ENCODE data around the gene COX6B1. TPM values are rescaled to one million over a fixed set of nuclear protein-coding genes. Genes with fewer than 3 reads are reported as not detected.
A peak's percentile ranks its signal among the peaks of the same experiment; 100 is the strongest.

COX6B1 gene
- total RNA-seq, 2 donors from 2014 or later: 401 to 445 TPM

DNA sequence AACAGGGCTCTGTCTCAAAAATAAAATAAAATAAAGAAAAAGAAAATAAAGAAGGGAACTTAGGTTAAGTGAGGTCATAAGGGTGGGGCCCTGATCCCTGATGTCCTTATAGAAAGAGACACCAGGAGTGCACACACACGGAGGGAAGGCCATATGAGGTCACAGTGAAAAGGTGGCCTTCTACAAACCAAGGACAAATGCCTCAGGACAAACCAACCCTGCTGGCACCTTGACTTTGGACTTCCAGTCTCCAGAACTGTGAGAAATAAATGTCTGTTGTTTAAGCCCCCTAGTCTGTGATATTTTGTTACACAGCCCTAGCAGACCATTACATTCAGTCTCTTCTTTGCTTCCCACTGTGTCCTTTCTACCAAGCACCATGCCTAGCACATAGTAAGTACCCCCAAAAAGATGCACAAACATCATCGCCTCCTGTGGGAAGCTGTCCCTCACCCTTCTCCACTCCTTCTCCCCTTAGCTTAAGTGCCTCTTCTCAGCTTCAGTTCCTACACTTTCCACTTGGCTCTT is 47.8 kb downstream of the COX6B1 start:
- Histone ChIP-seq H3K4me3 (ENCODE audit: low read length) (no peak overlapping the region), H3K27me3 (ENCODE audit: control insufficient read depth, insufficient read depth, low read length, poor library complexity, severe bottlenecking) (no peaks in the 10 kb centered on the region), H3K9me3 (ENCODE audit: control insufficient read depth, low read length) (no peaks in the 10 kb centered on the region), H3K9ac (ENCODE audit: extremely low read depth, low read length, poor library complexity, severe bottlenecking) (no peak overlapping the region), H3K27ac (ENCODE audit: low read depth, low read length) (no peak overlapping the region), H3K4me1 (ENCODE audit: control insufficient read depth, insufficient read depth, low read length) (no peaks in the 10 kb centered on the region), H3K36me3 (ENCODE audit: control insufficient read depth, insufficient read depth, low read length) (no peaks in the 10 kb centered on the region)
- Mint-ChIP-seq H3K4me3 (no peak overlapping the region), H3K9me3 (no peaks in the 10 kb centered on the region), H3K27ac (no peak overlapping the region), H3K36me3 (ENCODE audit: low read depth) (no peaks in the 10 kb centered on the region), H3K27me3 (ENCODE audit: insufficient read depth) (peaks cover 5% of the 10 kb centered on the region), H3K4me1 (no peaks in the 10 kb centered on the region)
- WGBS, 2 experiments (ENCODE audit: insufficient coverage in 1 of 2, insufficient read length in 1 of 2): 83 to 100% methylated on average over 2 of the region's 2 CpGs
- DNase-seq: no peak
- TF ChIP-seq, protein P1, sequence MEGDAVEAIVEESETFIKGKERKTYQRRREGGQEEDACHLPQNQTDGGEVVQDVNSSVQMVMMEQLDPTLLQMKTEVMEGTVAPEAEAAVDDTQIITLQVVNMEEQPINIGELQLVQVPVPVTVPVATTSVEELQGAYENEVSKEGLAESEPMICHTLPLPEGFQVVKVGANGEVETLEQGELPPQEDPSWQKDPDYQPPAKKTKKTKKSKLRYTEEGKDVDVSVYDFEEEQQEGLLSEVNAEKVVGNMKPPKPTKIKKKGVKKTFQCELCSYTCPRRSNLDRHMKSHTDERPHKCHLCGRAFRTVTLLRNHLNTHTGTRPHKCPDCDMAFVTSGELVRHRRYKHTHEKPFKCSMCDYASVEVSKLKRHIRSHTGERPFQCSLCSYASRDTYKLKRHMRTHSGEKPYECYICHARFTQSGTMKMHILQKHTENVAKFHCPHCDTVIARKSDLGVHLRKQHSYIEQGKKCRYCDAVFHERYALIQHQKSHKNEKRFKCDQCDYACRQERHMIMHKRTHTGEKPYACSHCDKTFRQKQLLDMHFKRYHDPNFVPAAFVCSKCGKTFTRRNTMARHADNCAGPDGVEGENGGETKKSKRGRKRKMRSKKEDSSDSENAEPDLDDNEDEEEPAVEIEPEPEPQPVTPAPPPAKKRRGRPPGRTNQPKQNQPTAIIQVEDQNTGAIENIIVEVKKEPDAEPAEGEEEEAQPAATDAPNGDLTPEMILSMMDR (conservative IDR thresholded peaks at IDR 0.05): no peak

DNA sequence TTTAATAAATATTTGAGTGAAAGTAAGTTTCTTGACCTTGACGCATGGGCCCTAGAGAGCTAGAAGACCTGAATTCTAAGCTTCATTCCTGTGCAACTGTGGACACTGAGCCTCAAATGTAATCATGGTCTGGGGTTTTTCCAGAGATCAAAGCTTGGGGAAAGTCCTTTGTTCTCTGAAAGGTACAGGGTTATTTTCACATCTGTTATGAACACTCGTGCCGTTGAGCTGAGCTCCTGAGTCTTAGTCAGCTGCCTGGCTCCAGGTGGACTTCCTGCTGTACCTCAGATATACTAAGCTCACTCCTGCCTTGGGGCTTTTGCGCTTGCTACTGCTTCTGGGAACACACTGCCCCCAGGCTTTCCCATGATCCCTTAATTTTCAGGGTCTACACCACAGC is 48.7 kb downstream of the COX6B1 start:
- TF ChIP-seq, protein P1 (conservative IDR thresholded peaks at IDR 0.05): no peak
- no peaks in the 10 kb centered on the region for H3K27me3 ChIP-seq (ENCODE audit: control insufficient read depth, insufficient read depth, low read length, poor library complexity, severe bottlenecking)
- H3K27ac ChIP-seq (ENCODE audit: low read depth, low read length): no peak overlapping the region
- H3K4me1 Mint-ChIP-seq: no peaks in the 10 kb centered on the region
- H3K9ac ChIP-seq (ENCODE audit: extremely low read depth, low read length, poor library complexity, severe bottlenecking): no peak overlapping the region
- no peaks in the 10 kb centered on the region for H3K4me1 ChIP-seq (ENCODE audit: control insufficient read depth, insufficient read depth, low read length)
- H3K27ac Mint-ChIP-seq: no peak overlapping the region
- H3K4me3 Mint-ChIP-seq: no peak overlapping the region
- DNase-seq: no peak
- WGBS, 2 experiments (ENCODE audit: insufficient coverage in 1 of 2, insufficient read length in 1 of 2): 87 to 89% methylated on average over 3 to 4 of the region's 4 CpGs
- H3K9me3 Mint-ChIP-seq: no peaks in the 10 kb centered on the region
- H3K36me3 Mint-ChIP-seq (ENCODE audit: low read depth): no peaks in the 10 kb centered on the region
- H3K36me3 ChIP-seq (ENCODE audit: control insufficient read depth, insufficient read depth, low read length): no peaks in the 10 kb centered on the region
- no peak overlapping the region for H3K4me3 ChIP-seq (ENCODE audit: low read length)
- no peaks in the 10 kb centered on the region for H3K9me3 ChIP-seq (ENCODE audit: control insufficient read depth, low read length)
- H3K27me3 Mint-ChIP-seq (ENCODE audit: insufficient read depth): peaks cover 5% of the 10 kb centered on the region

DNA sequence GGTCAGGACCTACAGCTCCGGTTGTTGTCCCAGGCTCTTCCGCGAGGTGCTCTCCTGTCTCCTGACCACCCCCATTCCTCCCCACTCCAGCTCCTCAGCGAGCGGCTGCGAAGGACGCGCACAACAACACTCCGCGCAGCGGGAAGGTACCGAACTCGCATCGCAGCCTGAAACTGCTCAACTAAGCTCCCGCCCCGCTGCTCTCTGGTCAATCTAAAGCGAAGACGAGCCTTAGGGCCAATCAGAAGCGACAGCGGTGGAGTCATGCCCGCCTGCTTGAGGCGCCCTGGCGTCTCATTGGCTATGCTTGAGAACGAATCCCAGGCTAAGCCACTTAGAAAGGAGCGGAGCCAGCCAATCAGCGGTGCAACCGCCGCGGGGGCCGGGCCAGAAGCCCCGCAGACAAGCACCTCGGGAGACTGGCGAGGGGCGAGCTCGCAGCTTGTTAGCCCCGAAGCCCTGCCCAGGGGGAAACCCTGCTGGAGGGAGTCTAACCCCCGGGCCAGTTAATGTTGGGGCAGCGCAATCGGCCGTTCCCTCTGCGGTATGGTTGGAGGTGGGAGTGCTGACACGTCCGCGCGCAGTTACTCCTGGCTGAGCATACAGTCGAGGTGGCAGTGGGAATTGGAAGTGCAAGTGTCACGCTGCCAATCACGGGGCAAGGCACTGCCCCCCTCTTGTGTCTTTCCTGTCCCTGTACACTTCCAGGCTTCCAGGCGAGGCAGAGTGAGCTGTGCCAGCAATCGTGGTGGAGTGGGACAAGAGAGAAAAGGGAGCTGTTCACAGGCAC is 54.3 kb downstream of the COX6B1 start:
- TF ChIP-seq, protein P1 (conservative IDR thresholded peaks at IDR 0.05): no peak
- no peaks in the 10 kb centered on the region for H3K36me3 Mint-ChIP-seq (ENCODE audit: low read depth)
- DNase-seq: peak; percentile 99
- H3K27ac ChIP-seq (ENCODE audit: low read depth, low read length): no peak overlapping the region
- peak overlapping the region; percentile 57 for H3K4me3 Mint-ChIP-seq
- peak overlapping the region; percentile 85 for H3K4me3 ChIP-seq (ENCODE audit: low read length)
- no peaks in the 10 kb centered on the region for H3K4me1 ChIP-seq (ENCODE audit: control insufficient read depth, insufficient read depth, low read length)
- H3K9me3 Mint-ChIP-seq: no peaks in the 10 kb centered on the region
- H3K9ac ChIP-seq (ENCODE audit: extremely low read depth, low read length, poor library complexity, severe bottlenecking): peak overlapping the region; percentile 25
- H3K27me3 Mint-ChIP-seq (ENCODE audit: insufficient read depth): peaks cover 26% of the 10 kb centered on the region
- no peaks in the 10 kb centered on the region for H3K9me3 ChIP-seq (ENCODE audit: control insufficient read depth, low read length)
- WGBS, 2 experiments (ENCODE audit: insufficient coverage in 1 of 2, insufficient read length in 1 of 2): 1 to 6% methylated on average over 7 to 50 of the region's 50 CpGs
- peaks cover 11% of the 10 kb centered on the region for H3K27me3 ChIP-seq (ENCODE audit: control insufficient read depth, insufficient read depth, low read length, poor library complexity, severe bottlenecking)
- no peaks in the 10 kb centered on the region for H3K36me3 ChIP-seq (ENCODE audit: control insufficient read depth, insufficient read depth, low read length)
- peaks cover 2% of the 10 kb centered on the region for H3K4me1 Mint-ChIP-seq
- peak overlapping the region; percentile 90 for H3K27ac Mint-ChIP-seq

Data from endodermal cell (in vitro differentiated cells).